Gastroesophageal sphincter (tissue), 3 donors: ENCODE data around the gene MUC6.

Experiments used
- EP300 ChIP-seq: sonication (generic); formaldehyde crosslinking; IDR thresholded peaks from one replicate; pipeline ENCODE4 v1.6.1; 2017; ENCODE audit warnings: antibody characterized with exemption, mild to moderate bottlenecking
- POLR2A ChIP-seq, 2 donors: fragments of 450-650 bp; IDR thresholded peaks; one replicate each; pipeline ENCODE4 v1.6.1; 2017; ENCODE audit warnings: antibody characterized with exemption in 2 of 2, mild to moderate bottlenecking in 2 of 2, moderate library complexity in 1 of 2
- TF ChIP-seq, protein P1 (sequence below), 4 experiments: fragments of 200-600 bp in 2 of 4; fragments of 450-650 bp in 2 of 4; sonication (generic) in 1 of 4; IDR thresholded peaks; one replicate each; pipeline ENCODE4 v1.5.1; 2017 to 2019; ENCODE audit warnings: antibody characterized with exemption in 4 of 4, mild to moderate bottlenecking in 2 of 4, moderate library complexity in 2 of 4

DNA sequence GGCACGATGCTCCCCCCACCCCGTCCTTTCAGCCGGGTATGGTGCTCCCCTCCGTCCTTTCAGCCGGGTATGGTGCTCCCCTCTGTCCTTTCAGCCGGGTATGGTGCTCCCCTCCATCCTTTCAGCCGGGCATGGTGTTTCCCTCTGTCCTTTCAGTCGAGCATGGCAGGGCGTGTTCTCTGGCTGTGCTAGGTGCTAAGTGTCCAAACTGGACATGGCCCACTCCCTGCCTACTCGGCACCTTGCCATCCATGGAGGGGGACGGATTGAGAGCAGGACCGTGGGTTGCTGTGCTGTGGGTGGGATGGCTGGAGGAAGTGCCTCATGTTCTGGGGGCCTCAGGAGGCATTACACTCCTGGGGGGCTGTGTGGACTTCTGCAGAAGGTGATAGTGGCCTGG, 45.5 kb downstream of the MUC6 start:
- TF ChIP-seq POLR2A (IDR thresholded peaks at IDR 0.05) = no peak
- TF ChIP-seq, protein P1, sequence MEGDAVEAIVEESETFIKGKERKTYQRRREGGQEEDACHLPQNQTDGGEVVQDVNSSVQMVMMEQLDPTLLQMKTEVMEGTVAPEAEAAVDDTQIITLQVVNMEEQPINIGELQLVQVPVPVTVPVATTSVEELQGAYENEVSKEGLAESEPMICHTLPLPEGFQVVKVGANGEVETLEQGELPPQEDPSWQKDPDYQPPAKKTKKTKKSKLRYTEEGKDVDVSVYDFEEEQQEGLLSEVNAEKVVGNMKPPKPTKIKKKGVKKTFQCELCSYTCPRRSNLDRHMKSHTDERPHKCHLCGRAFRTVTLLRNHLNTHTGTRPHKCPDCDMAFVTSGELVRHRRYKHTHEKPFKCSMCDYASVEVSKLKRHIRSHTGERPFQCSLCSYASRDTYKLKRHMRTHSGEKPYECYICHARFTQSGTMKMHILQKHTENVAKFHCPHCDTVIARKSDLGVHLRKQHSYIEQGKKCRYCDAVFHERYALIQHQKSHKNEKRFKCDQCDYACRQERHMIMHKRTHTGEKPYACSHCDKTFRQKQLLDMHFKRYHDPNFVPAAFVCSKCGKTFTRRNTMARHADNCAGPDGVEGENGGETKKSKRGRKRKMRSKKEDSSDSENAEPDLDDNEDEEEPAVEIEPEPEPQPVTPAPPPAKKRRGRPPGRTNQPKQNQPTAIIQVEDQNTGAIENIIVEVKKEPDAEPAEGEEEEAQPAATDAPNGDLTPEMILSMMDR (IDR thresholded peaks at IDR 0.05) = no peak
- TF ChIP-seq EP300 = no peak
